ENCODE data around the gene CSRNP3.

The CSRNP3 gene

DNA sequence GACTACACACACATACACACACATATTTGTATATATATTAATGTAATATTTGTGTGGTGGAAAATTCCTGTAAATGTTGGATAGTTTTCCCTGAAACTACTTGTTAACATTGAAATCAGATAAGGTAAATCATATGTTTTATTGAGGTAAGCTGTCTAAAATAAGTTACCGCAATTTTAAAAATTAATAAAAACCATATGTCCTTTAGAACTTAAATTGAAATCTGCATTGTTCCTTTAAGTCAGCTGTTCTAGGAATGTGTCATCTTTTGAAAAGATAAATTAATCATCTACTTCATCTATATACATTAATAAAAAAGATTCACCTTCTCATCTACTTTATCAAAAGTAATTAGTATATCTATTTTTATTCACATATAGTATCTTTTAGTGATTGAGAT is 102.0 kb downstream of the CSRNP3 start:
- in situ Hi-C loops (cut with MboI; ENCODE audit: low sequenced_read_pairs, unreplicated experiment): no loop called here
- DNase-seq (ENCODE audit: low spot score): no peak
- TF ChIP-seq, protein P1, sequence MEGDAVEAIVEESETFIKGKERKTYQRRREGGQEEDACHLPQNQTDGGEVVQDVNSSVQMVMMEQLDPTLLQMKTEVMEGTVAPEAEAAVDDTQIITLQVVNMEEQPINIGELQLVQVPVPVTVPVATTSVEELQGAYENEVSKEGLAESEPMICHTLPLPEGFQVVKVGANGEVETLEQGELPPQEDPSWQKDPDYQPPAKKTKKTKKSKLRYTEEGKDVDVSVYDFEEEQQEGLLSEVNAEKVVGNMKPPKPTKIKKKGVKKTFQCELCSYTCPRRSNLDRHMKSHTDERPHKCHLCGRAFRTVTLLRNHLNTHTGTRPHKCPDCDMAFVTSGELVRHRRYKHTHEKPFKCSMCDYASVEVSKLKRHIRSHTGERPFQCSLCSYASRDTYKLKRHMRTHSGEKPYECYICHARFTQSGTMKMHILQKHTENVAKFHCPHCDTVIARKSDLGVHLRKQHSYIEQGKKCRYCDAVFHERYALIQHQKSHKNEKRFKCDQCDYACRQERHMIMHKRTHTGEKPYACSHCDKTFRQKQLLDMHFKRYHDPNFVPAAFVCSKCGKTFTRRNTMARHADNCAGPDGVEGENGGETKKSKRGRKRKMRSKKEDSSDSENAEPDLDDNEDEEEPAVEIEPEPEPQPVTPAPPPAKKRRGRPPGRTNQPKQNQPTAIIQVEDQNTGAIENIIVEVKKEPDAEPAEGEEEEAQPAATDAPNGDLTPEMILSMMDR (IDR thresholded peaks at IDR 0.05; ENCODE audit: borderline replicate concordance, control extremely low read depth, extremely low read depth, insufficient read depth, missing control alignments): no peak

DNA sequence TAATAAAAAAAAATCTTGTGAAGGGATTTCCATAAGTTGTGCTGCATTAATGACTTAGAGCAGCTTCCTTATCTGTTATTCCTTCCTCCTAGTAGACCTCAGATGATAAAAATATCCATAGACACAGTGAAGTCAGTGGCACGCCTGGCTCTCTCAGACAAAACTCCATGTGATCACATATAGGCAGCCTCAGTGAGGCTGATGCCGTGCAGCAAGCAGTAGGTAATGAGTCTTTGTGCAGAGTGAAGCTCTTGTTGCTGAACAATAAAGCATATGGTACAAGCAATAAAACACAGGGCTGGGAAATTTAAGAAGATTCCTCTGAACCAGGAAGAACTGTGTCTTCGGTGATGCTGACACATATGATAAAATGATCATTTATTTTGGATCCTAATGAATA is 102.7 kb downstream of the CSRNP3 start:
- TF ChIP-seq, protein P1 (IDR thresholded peaks at IDR 0.05; ENCODE audit: borderline replicate concordance, control extremely low read depth, extremely low read depth, insufficient read depth, missing control alignments): no peak
- in situ Hi-C loops (cut with MboI; ENCODE audit: low sequenced_read_pairs, unreplicated experiment): no loop called here
- no peak for DNase-seq (ENCODE audit: low spot score)

DNA sequence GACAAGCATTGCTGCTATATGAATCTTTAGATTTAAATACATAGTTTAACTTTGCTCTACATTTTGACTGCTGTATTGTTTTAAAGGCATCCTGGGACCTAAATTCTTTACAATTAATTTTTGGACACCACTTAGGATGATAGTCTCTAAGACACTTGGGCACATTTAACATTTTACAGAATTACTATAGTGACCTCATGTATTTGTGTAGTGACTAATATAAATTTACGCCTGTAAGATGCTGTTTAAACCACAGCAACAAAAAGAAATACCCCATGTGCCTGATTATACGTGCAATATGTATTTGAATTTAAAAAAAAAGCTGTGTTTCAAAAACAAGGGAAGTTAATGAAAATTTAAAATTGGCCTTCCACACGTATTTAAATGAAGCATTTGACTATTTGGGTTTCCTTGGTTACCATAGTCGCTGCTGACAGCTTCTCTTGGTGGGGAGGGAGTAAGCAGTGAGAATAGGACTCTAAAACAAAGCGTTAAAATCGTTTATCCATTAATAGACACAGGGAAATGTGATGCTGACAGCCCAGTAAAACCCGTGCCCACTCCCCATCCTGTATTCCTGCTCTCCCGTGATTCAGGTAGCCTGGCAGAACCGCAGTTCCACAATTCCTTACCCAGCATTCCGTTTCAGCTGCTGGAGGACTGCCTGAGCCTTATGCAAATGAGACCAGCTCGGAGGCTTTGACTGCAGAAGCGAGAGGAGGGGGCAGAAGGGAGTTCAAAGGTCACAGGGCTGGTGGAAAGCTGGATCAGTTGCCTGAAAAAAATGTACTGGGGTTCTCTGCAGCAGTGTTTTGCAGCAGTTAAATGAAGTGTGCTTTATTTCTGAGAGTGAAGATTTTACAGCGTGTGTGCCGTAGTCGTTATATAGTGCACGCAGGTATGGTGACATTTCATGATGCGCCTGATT is 104.3 kb downstream of the CSRNP3 start:
- in situ Hi-C loops (cut with MboI; ENCODE audit: low sequenced_read_pairs, unreplicated experiment): no loop called here
- TF ChIP-seq, protein P1 (IDR thresholded peaks at IDR 0.05; ENCODE audit: borderline replicate concordance, control extremely low read depth, extremely low read depth, insufficient read depth, missing control alignments): no peak
- no peak for DNase-seq (ENCODE audit: low spot score)

GRCh38 chr2:165575044-165575615 is 105.6 kb downstream of the CSRNP3 start:
- in situ Hi-C loops (cut with MboI; ENCODE audit: low sequenced_read_pairs, unreplicated experiment): no loop called here
- no peak for DNase-seq (ENCODE audit: low spot score)
- TF ChIP-seq, protein P1 (IDR thresholded peaks at IDR 0.05; ENCODE audit: borderline replicate concordance, control extremely low read depth, extremely low read depth, insufficient read depth, missing control alignments): no peak

GRCh38 chr2:165576409-165577154 is 107.1 kb downstream of the CSRNP3 start:
- no peak for DNase-seq (ENCODE audit: low spot score)
- in situ Hi-C loops (cut with MboI; ENCODE audit: low sequenced_read_pairs, unreplicated experiment): no loop called here
- TF ChIP-seq, protein P1 (IDR thresholded peaks at IDR 0.05; ENCODE audit: borderline replicate concordance, control extremely low read depth, extremely low read depth, insufficient read depth, missing control alignments): no peak

- DNase-seq (ENCODE audit: low spot score): no peak
- in situ Hi-C loops (cut with MboI; ENCODE audit: low sequenced_read_pairs, unreplicated experiment): no loop called here
- TF ChIP-seq, protein P1 (IDR thresholded peaks at IDR 0.05; ENCODE audit: borderline replicate concordance, control extremely low read depth, extremely low read depth, insufficient read depth, missing control alignments): no peak
These were observed 112.9 kb downstream of the CSRNP3 start for GRCh38 chr2:165582409-165582808.
